Liver (tissue), 9 donors: ENCODE measurements around the gene ORC4. TPM values are rescaled to one million over a fixed set of nuclear protein-coding genes. Genes with fewer than 3 reads are reported as not detected.

Source experiments
- DNase-seq: peaks from one replicate; pipeline ENCODE4 v3.0.0-alpha.2; 2017; ENCODE audit warnings: low spot score
- H3K27ac ChIP-seq, 2 donors: one replicate each; pipeline ENCODE4 v1.7.0; 2013; ENCODE audit warnings: inconsistent platforms in 2 of 2, low read length in 2 of 2, control low read depth in 1 of 2, low read depth in 1 of 2, mild to moderate bottlenecking in 1 of 2
- H3K27me3 ChIP-seq, 4 donors: one replicate each; pipeline versions ENCODE4 v1.6.1 to v1.7.0; 2013; ENCODE audit warnings: low read length in 3 of 4, inconsistent platforms in 1 of 4, mild to moderate bottlenecking in 1 of 4, moderate library complexity in 1 of 4; ENCODE audit not compliant: control insufficient read depth in 4 of 4, insufficient read depth in 4 of 4
- H3K36me3 ChIP-seq, 4 donors: one replicate each; pipeline versions ENCODE4 v1.6.1 to v1.7.0; 2013; ENCODE audit warnings: low read length in 3 of 4, mild to moderate bottlenecking in 3 of 4, low read depth in 1 of 4, moderate library complexity in 1 of 4; ENCODE audit not compliant: control insufficient read depth in 4 of 4, insufficient read depth in 3 of 4
- H3K4me1 ChIP-seq, 4 donors: one replicate each; pipeline versions ENCODE4 v1.6.1 to v1.7.0; 2013; ENCODE audit warnings: low read length in 3 of 4, mild to moderate bottlenecking in 3 of 4, moderate library complexity in 1 of 4; ENCODE audit not compliant: control insufficient read depth in 4 of 4, insufficient read depth in 4 of 4
- H3K4me3 ChIP-seq, 3 donors: one replicate each; pipeline versions ENCODE4 v1.6.1 to v1.7.0; 2013; ENCODE audit warnings: low read length in 3 of 3, control low read depth in 1 of 3, low read depth in 1 of 3, mild to moderate bottlenecking in 1 of 3
- H3K9ac ChIP-seq, 2 donors: one replicate each; pipeline ENCODE4 v1.7.0; 2013; ENCODE audit warnings: low read length in 2 of 2, mild to moderate bottlenecking in 2 of 2, moderate library complexity in 2 of 2, control low read depth in 1 of 2, low read depth in 1 of 2
- H3K9me3 ChIP-seq, 4 donors: one replicate each; pipeline versions ENCODE4 v1.6.1 to v1.7.0; 2013; ENCODE audit warnings: low read length in 3 of 4; ENCODE audit not compliant: control insufficient read depth in 4 of 4
- EGR1 ChIP-seq, 2 donors: IDR thresholded peaks; 2 replicates each; pipeline ENCODE4 v1.6.1; 2016 to 2018; ENCODE audit warnings: antibody characterized with exemption in 2 of 2, low read depth in 2 of 2
- FOXA1 ChIP-seq: IDR thresholded peaks from 2 replicates; pipeline ENCODE4 v1.6.1; 2016; ENCODE audit warnings: antibody characterized with exemption
- FOXA2 ChIP-seq: IDR thresholded peaks from 2 replicates; pipeline ENCODE4 v1.6.1; 2016; ENCODE audit warnings: antibody characterized with exemption
- GABPA ChIP-seq, 2 donors: IDR thresholded peaks in 1 of 2; conservative IDR thresholded peaks in 1 of 2; 2 replicates each; pipeline ENCODE4 v1.6.1; 2016; ENCODE audit warnings: antibody characterized with exemption in 2 of 2, mild to moderate bottlenecking in 1 of 2, moderate library complexity in 1 of 2
- HNF4A ChIP-seq, 2 donors: conservative IDR thresholded peaks; 2 replicates each; pipeline ENCODE4 v1.6.1; 2016; ENCODE audit warnings: antibody characterized with exemption in 2 of 2, mild to moderate bottlenecking in 2 of 2
- HNF4G ChIP-seq: IDR thresholded peaks from 2 replicates; pipeline ENCODE4 v1.6.1; 2016; ENCODE audit warnings: antibody characterized with exemption
- JUND ChIP-seq, 2 donors: IDR thresholded peaks; 2 replicates each; pipeline ENCODE4 v1.6.1; 2016; ENCODE audit warnings: antibody characterized with exemption in 2 of 2
- NR2F2 ChIP-seq: IDR thresholded peaks from 2 replicates; pipeline ENCODE4 v1.6.1; 2016; ENCODE audit warnings: antibody characterized with exemption
- RAD21 ChIP-seq, 2 donors: IDR thresholded peaks; 2 replicates each; pipeline ENCODE4 v1.6.1; 2016; ENCODE audit warnings: antibody characterized with exemption in 2 of 2, mild to moderate bottlenecking in 2 of 2
- REST ChIP-seq: IDR thresholded peaks from 2 replicates; pipeline ENCODE4 v1.6.1; 2016; ENCODE audit warnings: antibody characterized with exemption, mild to moderate bottlenecking
- RXRA ChIP-seq, 2 donors: IDR thresholded peaks; 2 replicates each; pipeline ENCODE4 v1.6.1; 2017 to 2018; ENCODE audit warnings: antibody characterized with exemption in 2 of 2, mild to moderate bottlenecking in 1 of 2
- SP1 ChIP-seq: IDR thresholded peaks from 2 replicates; pipeline ENCODE4 v1.6.1; 2018; ENCODE audit warnings: antibody characterized with exemption, mild to moderate bottlenecking
- TAF1 ChIP-seq: conservative IDR thresholded peaks from 2 replicates; pipeline ENCODE4 v1.6.1; 2016; ENCODE audit warnings: antibody characterized with exemption, mild to moderate bottlenecking
- YY1 ChIP-seq: IDR thresholded peaks from 2 replicates; pipeline ENCODE4 v1.6.1; 2016; ENCODE audit warnings: antibody characterized with exemption, mild to moderate bottlenecking
- ZBTB33 ChIP-seq: IDR thresholded peaks from 2 replicates; pipeline ENCODE4 v1.6.1; 2016; ENCODE audit warnings: antibody characterized with exemption
- WGBS: extraction: QIAGEN DNeasy Blood & Tissue Kit; methylation state at CpG from one replicate; pipeline ENCODE4 v1.1.7; 2013; 5-methylcytosine and 5-hydroxymethylcytosine counted together
- polyA plus RNA-seq, 2 donors: library from polyadenylated mRNA; stranded (reverse) in 1 of 2; unstranded in 1 of 2; fragments of 200-250 nt in 1 of 2; fragments of >200 nt in 1 of 2; fragmentation: Nextera tagmentation in 1 of 2; extraction: Ambion mirVana in 1 of 2; gene quantifications; one replicate each; pipeline versions ENCODE4 v1.2.1 to v1.2.3, GENCODE V29; 2013 to 2015
- total RNA-seq, 2 donors: library from RNA; depleted of rRNA; stranded (reverse); fragments of >200 nt; gene quantifications; one replicate each; pipeline ENCODE4 v1.2.3, GENCODE V29; 2014
- TF ChIP-seq, protein P1 (sequence below): IDR thresholded peaks from 2 replicates; pipeline ENCODE4 v1.6.1; 2016; ENCODE audit warnings: antibody characterized with exemption
- donor health status: healthy.
- donor health status: healthy.
- donor health status: healthy.
- donor health status: healthy.
- donor health status: healthy.

ORC4 gene
- total and polyA plus RNA-seq, 4 donors: 9.7 to 50.2 (median 23.3) TPM

DNA sequence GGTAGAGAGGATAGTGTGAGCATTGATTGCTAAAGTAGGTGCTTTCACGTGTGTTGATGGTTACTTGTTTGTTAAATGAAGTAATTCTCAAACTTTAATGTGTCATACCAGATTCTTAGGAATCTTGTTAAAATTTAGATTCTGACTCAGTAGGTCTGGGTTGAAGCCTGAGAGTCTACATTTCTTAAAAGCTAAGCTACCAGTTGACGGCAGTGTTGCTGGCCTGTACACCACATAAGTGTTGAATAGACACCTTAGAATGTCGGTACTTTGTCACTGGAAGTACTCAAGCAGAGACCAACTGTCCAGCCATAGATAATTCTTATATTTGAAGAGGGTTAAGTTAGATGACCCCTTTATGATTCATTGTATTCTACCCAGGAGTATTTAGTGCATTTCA is 95.9 kb downstream of the ORC4 start:
- Histone ChIP-seq H3K4me1 (peaks cover 0 to 14% (median 10%) of the 10 kb centered on the region in 4 donors), H3K27me3 (no peaks in the 10 kb centered on the region), H3K4me3 (no peak overlapping the region), H3K9ac (no peak overlapping the region), H3K27ac (no peak overlapping the region), H3K36me3 (peaks cover 0 to 7% (median 2%) of the 10 kb centered on the region in 4 donors), H3K9me3 (no peaks in the 10 kb centered on the region)
- 93% methylated on average over 3 of the region's 3 CpGs for WGBS
- DNase-seq: no peak
- TF ChIP-seq ZBTB33 (no peak), EGR1 (IDR thresholded peaks at IDR 0.05; ENCODE audit: low read depth in 2 of 2) (no peak), REST (no peak), YY1 (no peak), RAD21 (IDR thresholded peaks at IDR 0.05) (no peak), RXRA (IDR thresholded peaks at IDR 0.05) (no peak), FOXA2 (no peak), GABPA (IDR thresholded peaks at IDR 0.05 in 1 of 2, conservative IDR thresholded peaks at IDR 0.05 in 1 of 2) (no peak), SP1 (no peak), JUND (IDR thresholded peaks at IDR 0.05) (no peak), HNF4A (conservative IDR thresholded peaks at IDR 0.05) (no peak), TAF1 (no peak)
- TF ChIP-seq, protein P1, sequence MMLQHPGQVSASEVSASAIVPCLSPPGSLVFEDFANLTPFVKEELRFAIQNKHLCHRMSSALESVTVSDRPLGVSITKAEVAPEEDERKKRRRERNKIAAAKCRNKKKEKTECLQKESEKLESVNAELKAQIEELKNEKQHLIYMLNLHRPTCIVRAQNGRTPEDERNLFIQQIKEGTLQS: no peak

DNA sequence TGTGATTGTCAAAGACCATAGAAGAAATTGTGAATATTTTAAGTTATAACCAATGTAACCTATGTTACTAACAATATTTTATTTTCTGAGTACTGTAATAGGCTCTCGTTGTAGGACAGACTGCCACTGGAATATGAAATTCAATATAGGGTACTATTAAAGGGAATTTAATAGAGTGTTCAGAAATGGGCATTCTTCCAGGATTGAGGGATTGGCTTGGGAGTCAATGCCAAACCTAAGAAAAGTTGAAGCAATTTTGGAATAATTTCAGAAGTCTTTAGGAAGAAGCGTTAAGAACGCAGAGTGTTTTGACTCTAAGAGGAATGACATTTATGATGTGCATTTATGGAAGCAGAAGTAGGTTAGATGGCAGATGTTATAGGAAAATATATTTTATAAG is 96.7 kb downstream of the ORC4 start:
- WGBS: 90% methylated on average over 3 of the region's 3 CpGs
- TF ChIP-seq HNF4G: no peak
- no peak for TF ChIP-seq HNF4A (conservative IDR thresholded peaks at IDR 0.05)
- TF ChIP-seq TAF1: no peak
- TF ChIP-seq, protein P1: no peak
- no peak for TF ChIP-seq NR2F2
- no peak for TF ChIP-seq SP1
- TF ChIP-seq FOXA1: no peak
- no peak for TF ChIP-seq REST
- no peak overlapping the region for H3K4me3 ChIP-seq
- H3K9ac ChIP-seq: no peak overlapping the region
- H3K27me3 ChIP-seq: no peaks in the 10 kb centered on the region
- no peaks in the 10 kb centered on the region for H3K9me3 ChIP-seq
- H3K36me3 ChIP-seq: peaks cover 0 to 7% (median 1%) of the 10 kb centered on the region in 4 donors
- DNase-seq: no peak
- no peak overlapping the region for H3K27ac ChIP-seq
- H3K4me1 ChIP-seq: peaks cover 0 to 14% (median 10%) of the 10 kb centered on the region in 4 donors
